ENCODE measurements around the gene OR10C1. TPM values are rescaled to one million over a fixed set of nuclear protein-coding genes. Genes with fewer than 3 reads are reported as not detected.

OR10C1 gene
- total and polyA plus RNA-seq, 10 of the 15 experiments (the other 5 are each of a cell fraction or from before 2014, with no cell fraction given) = not detected

GRCh38 chr6:29462022-29462421 is 22.9 kb downstream of the OR10C1 start:
- WGBS (ENCODE audit: insufficient coverage, insufficient replicate concordance, low lambda C conversion rate, missing lambda C conversion rate) = 3% methylated on average over 6 of the region's 6 CpGs
- 0 out of 4 replicates have a peak, but pooled peaks cover 0 to 1% of the 10 kb centered on the region in 2 experiments for H3K27me3 ChIP-seq (replicated peaks in 1 of 2; ENCODE audit: control insufficient read depth in 2 of 2, insufficient read depth in 2 of 2, low read length in 1 of 2)
- ChIA-PET POLR2A (no interaction called here), RAD21 (ENCODE audit: unreplicated experiment) (no interaction called here), CTCF (interaction anchor here (0.6 kb wide), 1 partner anchor 552 kb away, joined by 3 read pairs; no protein-coding TSS in a partner anchor), SMC1A (ENCODE audit: uncharacterized antibody, unreplicated experiment) (no interaction called here)
- DNase-seq (ENCODE audit: low read depth, low spot score) (no peak), ATAC-seq (no peak), FAIRE-seq (no peak)
- H3K27ac ChIP-seq (ENCODE audit: control insufficient read depth, insufficient read depth) = no peak overlapping the region
- intact Hi-C loops (cut with micrococcal nuclease; ENCODE audit: unreplicated experiment) (no loop called here), in situ Hi-C loops (cut with MboI) (no loop called here)
- no peak overlapping the region for H3K4me2 ChIP-seq (ENCODE audit: control insufficient read depth, insufficient read depth)
- no peak for TF ChIP-seq STAT3 (IDR thresholded peaks at IDR 0.05; ENCODE audit: low read depth, low read length)
- TF ChIP-seq EED (IDR thresholded peaks at IDR 0.05; ENCODE audit: low read depth) = no peak
- no peak for TF ChIP-seq BCL11A (IDR thresholded peaks at IDR 0.05; ENCODE audit: low read depth, low read length)
- TF ChIP-seq ZNF24 (IDR thresholded peaks at IDR 0.05) = no peak
- TF ChIP-seq LARP7 (IDR thresholded peaks at IDR 0.05) = no peak
- TF ChIP-seq GATAD2B (conservative IDR thresholded peaks at IDR 0.05; ENCODE audit: low read depth) = no peak
- TF ChIP-seq HDAC6 (IDR thresholded peaks at IDR 0.05; ENCODE audit: unreplicated experiment) = no peak
- no peak for TF ChIP-seq IKZF2 (IDR thresholded peaks at IDR 0.05)
- TF ChIP-seq KAT2A (conservative IDR thresholded peaks at IDR 0.05; ENCODE audit: control insufficient read depth, low read depth, low read length) = no peak
- TF ChIP-seq ZNF217 (IDR thresholded peaks at IDR 0.05) = no peak
- TF ChIP-seq RBBP5 (conservative IDR thresholded peaks at IDR 0.05) = no peak
- no peak for TF ChIP-seq FOXK2 (IDR thresholded peaks at IDR 0.05)
- no peak for TF ChIP-seq STAT1 (conservative IDR thresholded peaks at IDR 0.05)
- no peak for TF ChIP-seq MAX (IDR thresholded peaks at IDR 0.05; ENCODE audit: low read depth, low read length)
- no peak for TF ChIP-seq ZNF274 (IDR thresholded peaks at IDR 0.05; ENCODE audit: insufficient read depth, insufficient read length)
- no peak for TF ChIP-seq CREM (IDR thresholded peaks at IDR 0.05; ENCODE audit: low read depth)
- no peak for TF ChIP-seq E4F1 (IDR thresholded peaks at IDR 0.05; ENCODE audit: borderline replicate concordance, partially characterized antibody)
- no peak overlapping the region for H3K9ac ChIP-seq (ENCODE audit: control insufficient read depth, insufficient read depth, low read length)
- BruUV-seq (replicated peaks) = no TSS peak
- no peak overlapping the region for H3K4me3 ChIP-seq
- no peaks in the 10 kb centered on the region for H3K4me1 ChIP-seq (ENCODE audit: control insufficient read depth, insufficient read depth, low read length)
- no peak overlapping the region for H2AFZ ChIP-seq (ENCODE audit: control insufficient read depth, low read depth, low read length)
- no peaks in the 10 kb centered on the region for H3K9me3 ChIP-seq (replicated peaks; ENCODE audit: control insufficient read depth, insufficient read depth, low read length)
- H4K20me1 ChIP-seq (ENCODE audit: control insufficient read depth, insufficient read depth) = no peaks in the 10 kb centered on the region
- no peaks in the 10 kb centered on the region for H3K79me2 ChIP-seq (ENCODE audit: control insufficient read depth, insufficient read depth, low read length)
- H3K36me3 ChIP-seq (ENCODE audit: control insufficient read depth in 2 of 2, insufficient read depth in 2 of 2, low read length in 1 of 2) = no peaks in the 10 kb centered on the region
